Chondrocyte (in vitro differentiated cells): ENCODE measurements around the gene PHACTR1. TPM values are rescaled to one million over a fixed set of nuclear protein-coding genes. Genes with fewer than 3 reads are reported as not detected.

ENCODE experiments used
- DNase-seq: peaks from one replicate; pipeline ENCODE4 v3.0.0; 2021; ENCODE audit warnings: mixed read lengths, low spot score
- H3K27ac Mint-ChIP-seq: one replicate; pipeline ENCODE4 v1.8.0; 2021; ENCODE audit warnings: mild to moderate bottlenecking, moderate library complexity, mixed read lengths; ENCODE audit not compliant: unreplicated experiment
- H3K27me3 Mint-ChIP-seq: 2 replicates; pipeline ENCODE4 v1.8.0; 2021; ENCODE audit warnings: low read depth, mixed read lengths
- H3K36me3 Mint-ChIP-seq: 2 replicates; pipeline ENCODE4 v1.8.0; 2021; ENCODE audit warnings: low read depth, mixed read lengths
- H3K4me1 Mint-ChIP-seq: 2 replicates; pipeline ENCODE4 v1.8.0; 2021; ENCODE audit warnings: low read depth, mild to moderate bottlenecking, mixed read lengths
- H3K4me3 Mint-ChIP-seq: one replicate; pipeline ENCODE4 v1.8.0; 2021; ENCODE audit warnings: mild to moderate bottlenecking, moderate library complexity, mixed read lengths; ENCODE audit not compliant: unreplicated experiment
- H3K9me3 Mint-ChIP-seq: 2 replicates; pipeline ENCODE4 v1.8.0; 2021; ENCODE audit warnings: low read depth, mixed read lengths
- total RNA-seq: library from RNA; stranded (reverse); gene quantifications from 3 replicates; pipeline ENCODE4 v1.2.1, GENCODE V29; 2021
- TF ChIP-seq, protein P1 (sequence below): fragments of 200-600 bp; sonication (generic); IDR thresholded peaks from 2 replicates; pipeline ENCODE4 v1.5.0; 2021; ENCODE audit warnings: antibody characterized with exemption, mild to moderate bottlenecking, moderate library complexity

The PHACTR1 gene
- total RNA-seq, 1 donor from 2014 or later = 2.1 TPM

DNA sequence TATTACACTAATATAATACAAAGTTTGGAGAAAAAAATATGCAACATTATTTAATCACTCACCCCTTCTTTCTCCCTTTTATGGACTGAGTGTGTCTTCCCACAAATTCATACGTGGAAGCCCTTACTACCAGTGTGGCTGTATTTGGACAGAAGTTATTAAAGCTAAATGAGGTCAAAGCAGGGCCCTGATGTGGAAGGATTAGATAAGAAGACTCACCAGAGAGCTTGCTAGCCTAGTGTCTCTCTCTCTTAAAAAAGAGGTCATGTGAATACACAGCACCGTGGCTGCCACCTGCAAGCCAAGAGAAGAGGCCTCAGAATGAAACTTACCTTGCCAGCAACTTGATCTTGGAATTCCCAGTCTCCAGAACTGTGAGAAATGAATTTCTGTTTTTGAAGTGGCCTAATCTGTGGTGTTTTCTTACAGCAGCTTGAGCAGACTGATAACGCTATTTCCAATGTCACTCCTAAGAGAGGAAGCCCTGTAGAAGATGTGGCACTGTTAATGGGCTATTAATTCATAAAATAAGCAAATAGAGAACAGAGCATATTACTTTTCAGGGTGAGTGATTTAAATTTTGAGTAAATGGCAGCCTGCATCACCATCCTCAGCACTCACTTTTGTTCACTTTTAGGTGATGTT lies 378.3 kb downstream of the PHACTR1 start:
- no peak for DNase-seq
- H3K4me1 Mint-ChIP-seq = no peaks in the 10 kb centered on the region
- TF ChIP-seq, protein P1, sequence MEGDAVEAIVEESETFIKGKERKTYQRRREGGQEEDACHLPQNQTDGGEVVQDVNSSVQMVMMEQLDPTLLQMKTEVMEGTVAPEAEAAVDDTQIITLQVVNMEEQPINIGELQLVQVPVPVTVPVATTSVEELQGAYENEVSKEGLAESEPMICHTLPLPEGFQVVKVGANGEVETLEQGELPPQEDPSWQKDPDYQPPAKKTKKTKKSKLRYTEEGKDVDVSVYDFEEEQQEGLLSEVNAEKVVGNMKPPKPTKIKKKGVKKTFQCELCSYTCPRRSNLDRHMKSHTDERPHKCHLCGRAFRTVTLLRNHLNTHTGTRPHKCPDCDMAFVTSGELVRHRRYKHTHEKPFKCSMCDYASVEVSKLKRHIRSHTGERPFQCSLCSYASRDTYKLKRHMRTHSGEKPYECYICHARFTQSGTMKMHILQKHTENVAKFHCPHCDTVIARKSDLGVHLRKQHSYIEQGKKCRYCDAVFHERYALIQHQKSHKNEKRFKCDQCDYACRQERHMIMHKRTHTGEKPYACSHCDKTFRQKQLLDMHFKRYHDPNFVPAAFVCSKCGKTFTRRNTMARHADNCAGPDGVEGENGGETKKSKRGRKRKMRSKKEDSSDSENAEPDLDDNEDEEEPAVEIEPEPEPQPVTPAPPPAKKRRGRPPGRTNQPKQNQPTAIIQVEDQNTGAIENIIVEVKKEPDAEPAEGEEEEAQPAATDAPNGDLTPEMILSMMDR = no peak
- no peaks in the 10 kb centered on the region for H3K36me3 Mint-ChIP-seq
- no peak overlapping the region for H3K27ac Mint-ChIP-seq
- no peak overlapping the region for H3K4me3 Mint-ChIP-seq
- H3K9me3 Mint-ChIP-seq = no peaks in the 10 kb centered on the region
- H3K27me3 Mint-ChIP-seq = no peaks in the 10 kb centered on the region

DNA sequence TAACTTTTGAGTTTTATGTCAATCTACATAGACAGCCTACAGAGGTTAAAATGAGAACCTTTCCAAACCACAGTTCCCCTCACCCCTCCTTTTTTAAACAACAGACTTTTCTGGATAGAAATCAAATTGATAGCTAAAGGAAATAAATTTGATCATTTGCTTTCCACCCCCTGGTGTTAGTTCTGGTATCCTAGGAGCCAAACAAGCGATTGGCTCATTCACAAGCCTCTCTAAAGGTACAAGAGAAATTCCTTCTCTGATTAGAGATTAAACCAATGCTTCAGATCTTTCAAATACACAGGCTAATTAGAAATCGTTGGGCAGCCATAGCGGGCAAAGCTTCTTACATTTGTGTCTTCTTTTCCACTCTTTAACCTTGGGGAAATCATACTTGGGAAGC lies 379.5 kb downstream of the PHACTR1 start:
- Mint-ChIP-seq H3K27ac (no peak overlapping the region), H3K36me3 (no peaks in the 10 kb centered on the region), H3K27me3 (no peaks in the 10 kb centered on the region), H3K4me1 (no peaks in the 10 kb centered on the region), H3K4me3 (no peak overlapping the region), H3K9me3 (no peaks in the 10 kb centered on the region)
- TF ChIP-seq, protein P1 = no peak
- no peak for DNase-seq

DNA sequence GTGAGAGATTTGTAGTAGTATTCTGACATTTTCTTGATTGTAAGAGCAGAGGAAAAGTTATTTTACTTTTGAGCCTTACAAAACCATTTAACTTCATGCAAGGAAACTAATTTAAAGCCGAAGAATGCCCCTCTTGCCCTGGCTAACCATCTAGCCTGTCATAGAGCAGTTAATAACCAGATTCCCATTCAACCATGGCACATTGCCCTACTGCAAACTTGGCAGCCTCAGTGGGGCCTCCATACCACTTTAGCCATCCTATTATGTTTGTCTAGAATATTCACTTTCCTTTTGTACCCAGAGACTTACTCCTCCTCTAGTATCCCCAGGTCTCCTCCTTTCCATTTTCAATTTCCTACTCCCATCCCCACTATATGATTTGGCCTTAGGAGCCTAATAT lies 380.9 kb downstream of the PHACTR1 start:
- no peaks in the 10 kb centered on the region for H3K4me1 Mint-ChIP-seq
- H3K27me3 Mint-ChIP-seq = peaks cover 4% of the 10 kb centered on the region
- DNase-seq = no peak
- H3K27ac Mint-ChIP-seq = no peak overlapping the region
- no peaks in the 10 kb centered on the region for H3K36me3 Mint-ChIP-seq
- H3K9me3 Mint-ChIP-seq = no peaks in the 10 kb centered on the region
- TF ChIP-seq, protein P1 = no peak
- no peak overlapping the region for H3K4me3 Mint-ChIP-seq

DNA sequence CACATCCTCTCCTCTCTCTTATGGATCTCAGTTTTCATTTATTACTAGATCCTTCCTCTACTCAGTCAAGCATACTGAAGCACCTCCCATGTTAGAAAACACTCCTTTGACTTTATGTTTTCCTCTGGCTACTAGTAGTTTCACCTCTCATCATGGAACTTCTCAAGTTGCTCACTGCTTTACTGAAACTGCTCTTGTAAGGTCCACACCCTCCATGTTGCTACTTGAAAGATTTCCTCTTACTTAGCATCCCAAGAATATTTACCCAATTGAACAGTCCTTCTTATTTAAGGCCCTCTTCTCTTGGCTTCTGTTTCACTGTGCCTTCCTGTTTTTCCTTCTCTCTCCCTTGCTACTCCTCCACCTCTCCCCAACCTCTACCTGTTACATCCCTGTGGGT lies 381.4 kb downstream of the PHACTR1 start:
- H3K27ac Mint-ChIP-seq = no peak overlapping the region
- no peak for DNase-seq
- H3K36me3 Mint-ChIP-seq = no peaks in the 10 kb centered on the region
- TF ChIP-seq, protein P1 = no peak
- no peak overlapping the region for H3K4me3 Mint-ChIP-seq
- peaks cover 7% of the 10 kb centered on the region for H3K27me3 Mint-ChIP-seq
- no peaks in the 10 kb centered on the region for H3K4me1 Mint-ChIP-seq
- no peaks in the 10 kb centered on the region for H3K9me3 Mint-ChIP-seq

DNA sequence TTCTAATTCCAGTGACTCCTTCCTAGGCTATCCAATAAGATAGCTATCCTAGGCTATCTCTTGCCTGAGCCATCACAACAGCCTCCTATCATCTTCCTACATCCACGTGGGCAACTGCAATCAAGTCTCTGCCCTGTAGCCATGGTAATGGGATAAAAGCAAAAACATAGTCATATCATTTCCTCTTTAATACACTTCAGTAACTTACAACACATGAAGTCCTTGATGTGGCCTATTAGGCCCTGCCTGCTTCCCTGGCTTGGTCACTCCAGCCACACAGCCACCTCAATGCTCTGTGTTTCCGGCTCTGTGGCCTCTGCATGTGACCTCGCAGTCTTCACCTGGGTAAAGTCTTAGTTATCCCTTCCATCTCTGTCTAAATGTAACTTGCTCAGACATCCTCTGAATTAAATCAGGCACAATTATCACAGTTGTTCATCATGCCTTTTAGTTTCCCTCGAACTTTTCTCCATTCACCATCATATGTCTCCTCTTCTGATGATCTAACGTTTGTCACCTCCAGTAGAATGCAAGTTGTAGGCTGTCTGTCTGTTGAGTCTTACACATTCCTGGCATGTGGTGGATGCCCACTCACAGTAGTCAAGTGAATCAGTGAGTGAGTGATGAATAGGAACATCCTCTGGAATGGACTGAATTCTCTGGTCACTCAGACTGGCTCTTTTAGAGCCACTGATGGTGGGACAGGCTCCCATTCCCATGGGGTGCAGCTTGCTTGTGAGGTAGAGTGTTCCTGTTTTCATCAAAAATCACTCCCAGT lies 382.4 kb downstream of the PHACTR1 start:
- Mint-ChIP-seq H3K9me3 (no peaks in the 10 kb centered on the region), H3K27me3 (peaks cover 9% of the 10 kb centered on the region), H3K4me1 (no peaks in the 10 kb centered on the region), H3K27ac (no peak overlapping the region), H3K36me3 (no peaks in the 10 kb centered on the region), H3K4me3 (no peak overlapping the region)
- no peak for DNase-seq
- TF ChIP-seq, protein P1 = no peak
